Astrocyte (in vitro differentiated cells and primary cell): Measurements from ENCODE around the gene CACNA1A.

Source experiments
- CTCF ChIP-seq: IDR thresholded peaks from 2 replicates; pipeline ENCODE4 v1.5.1; 2011; ENCODE audit warnings: low read depth, mild to moderate bottlenecking, inconsistent platforms, low read length, moderate library complexity; ENCODE audit not compliant: insufficient read depth
- EZH2 ChIP-seq: IDR thresholded peaks from 2 replicates; pipeline ENCODE4 v1.6.1; 2012; ENCODE audit warnings: mild to moderate bottlenecking, low read length, inconsistent platforms; ENCODE audit not compliant: insufficient read depth

DNA sequence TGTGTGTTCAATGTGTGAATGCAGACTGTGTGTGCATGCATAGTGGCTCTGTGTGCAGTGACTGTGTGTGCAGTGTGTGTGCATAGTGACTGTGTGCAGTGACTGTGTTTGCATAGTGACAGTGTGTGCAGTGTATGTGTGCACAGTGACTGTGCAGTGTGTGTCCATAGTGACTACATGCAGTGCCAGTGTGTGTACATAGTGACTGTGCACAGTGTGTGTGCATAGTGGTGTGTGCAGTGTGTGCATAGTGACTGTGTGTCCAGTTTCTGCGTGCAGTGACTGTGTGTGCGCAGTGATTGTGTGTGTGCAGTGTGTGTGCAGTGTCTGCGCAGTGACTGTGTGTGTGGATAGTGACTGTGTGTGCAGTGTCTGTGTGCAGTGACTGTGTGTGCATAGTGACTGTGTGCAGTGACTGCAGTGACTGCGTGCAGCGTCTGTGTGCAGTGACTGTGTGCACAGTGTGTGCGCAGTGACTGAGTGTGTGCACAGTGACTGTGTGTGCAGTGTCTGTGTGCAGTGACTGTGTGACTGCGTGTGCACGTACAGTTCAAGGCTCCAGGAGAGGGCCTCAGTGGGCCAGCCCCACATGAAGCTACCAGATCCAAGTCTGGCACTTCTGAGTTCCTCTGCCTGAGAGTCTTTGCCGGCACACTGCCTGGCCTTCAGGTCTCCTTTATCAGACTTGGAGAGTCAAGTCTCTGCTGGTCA lies 265.8 kb downstream of the CACNA1A start:
- no peak for TF ChIP-seq CTCF
- TF ChIP-seq EZH2: no peak
